ENCODE data around the gene NAALADL2. TPM values are rescaled to one million over a fixed set of nuclear protein-coding genes. Genes with fewer than 3 reads are reported as not detected.

Gene NAALADL2
- total RNA-seq, 4 donors from 2014 or later: 0.26 to 218 (median 17.4) TPM

- no peaks in the 10 kb centered on the region for H3K9me3 ChIP-seq
- no peak overlapping the region for H3K4me3 ChIP-seq
- no peak for TF ChIP-seq POLR2A (IDR thresholded peaks at IDR 0.05)
- no peak for TF ChIP-seq CTCF (IDR thresholded peaks at IDR 0.05)
- DNase-seq: no peak
- no peaks in the 10 kb centered on the region for H3K4me1 ChIP-seq
- H3K36me3 ChIP-seq: no peaks in the 10 kb centered on the region
- no peaks in the 10 kb centered on the region for H3K27me3 ChIP-seq
- no peak overlapping the region for H3K27ac ChIP-seq
- intact Hi-C loops (cut with DNase I; ENCODE audit: low total_unique reads): no loop called here
Measured at GRCh38 chr3:175185903-175186302, 326.8 kb downstream of the NAALADL2 start.

- TF ChIP-seq CTCF (IDR thresholded peaks at IDR 0.05) (no peak), POLR2A (IDR thresholded peaks at IDR 0.05) (no peak)
- DNase-seq: no peak
- intact Hi-C loops (cut with DNase I; ENCODE audit: low total_unique reads): no loop called here
Measured at GRCh38 chr3:175186511-175186910, 327.4 kb downstream of the NAALADL2 start.

GRCh38 chr3:175187586-175187985, 328.5 kb downstream of the NAALADL2 start:
- H3K27me3 ChIP-seq: no peaks in the 10 kb centered on the region
- no peaks in the 10 kb centered on the region for H3K4me1 ChIP-seq
- H3K27ac ChIP-seq: no peak overlapping the region
- intact Hi-C loops (cut with DNase I; ENCODE audit: low total_unique reads): no loop called here
- no peaks in the 10 kb centered on the region for H3K36me3 ChIP-seq
- H3K4me3 ChIP-seq: no peak overlapping the region
- no peaks in the 10 kb centered on the region for H3K9me3 ChIP-seq
- no peak for DNase-seq
- TF ChIP-seq CTCF (IDR thresholded peaks at IDR 0.05) (no peak), POLR2A (IDR thresholded peaks at IDR 0.05) (no peak)

More at GRCh38 chr3:175186511-175186910, 327.4 kb downstream of the NAALADL2 start:
- H3K4me3 ChIP-seq: no peak overlapping the region
- H3K4me1 ChIP-seq: no peaks in the 10 kb centered on the region
- no peak overlapping the region for H3K27ac ChIP-seq
- H3K27me3 ChIP-seq: no peaks in the 10 kb centered on the region
- H3K36me3 ChIP-seq: no peaks in the 10 kb centered on the region
- no peaks in the 10 kb centered on the region for H3K9me3 ChIP-seq

GRCh38 chr3:175192536-175192935, 333.4 kb downstream of the NAALADL2 start:
- TF ChIP-seq CTCF (IDR thresholded peaks at IDR 0.05): no peak
- TF ChIP-seq POLR2A (IDR thresholded peaks at IDR 0.05): no peak
- Histone ChIP-seq H3K9me3 (no peaks in the 10 kb centered on the region), H3K4me1 (no peaks in the 10 kb centered on the region), H3K4me3 (no peak overlapping the region), H3K27ac (no peak overlapping the region), H3K36me3 (no peaks in the 10 kb centered on the region), H3K27me3 (no peaks in the 10 kb centered on the region)
- intact Hi-C loops (cut with DNase I; ENCODE audit: low total_unique reads): no loop called here
- no peak for DNase-seq

GRCh38 chr3:175193815-175194518, 334.8 kb downstream of the NAALADL2 start:
- no peak overlapping the region for H3K4me3 ChIP-seq
- DNase-seq: no peak
- H3K27me3 ChIP-seq: no peaks in the 10 kb centered on the region
- no peak for TF ChIP-seq POLR2A (IDR thresholded peaks at IDR 0.05)
- TF ChIP-seq CTCF (IDR thresholded peaks at IDR 0.05): no peak
- intact Hi-C loops (cut with DNase I; ENCODE audit: low total_unique reads): no loop called here
- H3K4me1 ChIP-seq: no peaks in the 10 kb centered on the region
- no peaks in the 10 kb centered on the region for H3K9me3 ChIP-seq
- no peaks in the 10 kb centered on the region for H3K36me3 ChIP-seq
- H3K27ac ChIP-seq: no peak overlapping the region

Measured in uterus (tissue), 4 donors.